Fibroblast of skin of back (primary cell): ENCODE data around the gene RFTN1.

Experiments used
- DNase-seq: peaks from one replicate; pipeline ENCODE4 v3.0.0-alpha.2; 2013

RFTN1 gene

GRCh38 chr3:16430717-16431630, 82.5 kb downstream of the RFTN1 start:
- no peak for DNase-seq

- DNase-seq = peak; percentile 23
These were observed 84.4 kb downstream of the RFTN1 start for GRCh38 chr3:16429086-16429485.

- DNase-seq = no peak
These were observed 84.9 kb downstream of the RFTN1 start for GRCh38 chr3:16428612-16429011.

- peak; percentile 71 for DNase-seq
These were observed 86.2 kb downstream of the RFTN1 start for GRCh38 chr3:16427103-16427965.

- no peak for DNase-seq
These were observed 86.8 kb downstream of the RFTN1 start for GRCh38 chr3:16426665-16427064.

- DNase-seq = no peak
These were observed 87.5 kb downstream of the RFTN1 start for GRCh38 chr3:16426029-16426400.

- no peak for DNase-seq
These were observed 88.0 kb downstream of the RFTN1 start for GRCh38 chr3:16425398-16426028.

GRCh38 chr3:16423947-16424673, 89.4 kb downstream of the RFTN1 start:
- DNase-seq = no peak

- DNase-seq = no peak
These were observed 90.2 kb downstream of the RFTN1 start for GRCh38 chr3:16423298-16423697.

- peak; percentile 84 for DNase-seq
These were observed 93.8 kb downstream of the RFTN1 start for GRCh38 chr3:16419640-16420241.

GRCh38 chr3:16417945-16418739, 95.4 kb downstream of the RFTN1 start:
- no peak for DNase-seq

- DNase-seq = peak; percentile 36
These were observed 97.5 kb downstream of the RFTN1 start for GRCh38 chr3:16415911-16416476.

GRCh38 chr3:16413321-16413720, 100.2 kb downstream of the RFTN1 start:
- DNase-seq = no peak

- no peak for DNase-seq
These were observed 101.2 kb downstream of the RFTN1 start for GRCh38 chr3:16412192-16412800.

- no peak for DNase-seq
These were observed 102.1 kb downstream of the RFTN1 start for GRCh38 chr3:16411441-16411840.

- DNase-seq = no peak
These were observed 102.8 kb downstream of the RFTN1 start for GRCh38 chr3:16410659-16411058.

- no peak for DNase-seq
These were observed 104.5 kb downstream of the RFTN1 start for GRCh38 chr3:16409032-16409431.

GRCh38 chr3:16407366-16407765, 106.1 kb downstream of the RFTN1 start:
- DNase-seq = peak; percentile 53

GRCh38 chr3:16406579-16406978, 106.9 kb downstream of the RFTN1 start:
- DNase-seq = no peak

GRCh38 chr3:16406166-16406565, 107.3 kb downstream of the RFTN1 start:
- no peak for DNase-seq
